Mucosa of descending colon (tissue), 3 donors: Measurements from ENCODE around the gene MYH9. TPM values are rescaled to one million over a fixed set of nuclear protein-coding genes. Genes with fewer than 3 reads are reported as not detected.

Experiments
- ATAC-seq: fragments of 200-7000 bp; cut with Tn5 transposase; one replicate; pipeline ENCODE4 v1.9.1; 2020; ENCODE audit warnings: mild to moderate bottlenecking, moderate library complexity
- DNase-seq, 3 donors: peaks; one replicate each; pipeline ENCODE4 v3.0.0-alpha.2; 2020
- H3K36me3 ChIP-seq: fragments of 200-600 bp; one replicate; pipeline ENCODE4 v1.8.0; 2021; ENCODE audit warnings: low read depth, mild to moderate bottlenecking
- H3K4me1 ChIP-seq: fragments of 200-600 bp; one replicate; pipeline ENCODE4 v1.8.0; 2021; ENCODE audit warnings: low read depth, mild to moderate bottlenecking
- H3K4me3 ChIP-seq: fragments of 200-600 bp; one replicate; pipeline ENCODE4 v1.8.0; 2021; ENCODE audit warnings: mild to moderate bottlenecking
- H3K9me3 ChIP-seq: fragments of 200-600 bp; one replicate; pipeline ENCODE4 v1.8.0; 2021; ENCODE audit warnings: mild to moderate bottlenecking
- intact Hi-C, 2 donors: fragments of 100-400 bp; cut with DNase I in 1 of 2; cut with micrococcal nuclease in 1 of 2; formaldehyde crosslinking; loops; one replicate each; pipeline versions ENCODE4 v1.11.0 to v1.11.1; 2022; cut with DNase I, micrococcal nuclease
- total RNA-seq, 3 donors: library from RNA; stranded (reverse); fragmentation: NEBNext Ultra II Directional in 2 of 3; extraction: Animal tissue kit (Norgen Biotek cat#: 25700) in 2 of 3; gene quantifications; one replicate each; pipeline versions ENCODE4 v1.2.1 to v1.2.4, GENCODE V29; 2021 to 2023
- TF ChIP-seq, protein P1 (sequence below): fragments of 200-600 bp; IDR thresholded peaks from one replicate; pipeline ENCODE4 v1.8.0; 2022; ENCODE audit warnings: antibody characterized with exemption, mild to moderate bottlenecking
- donor health status: DM: no; HTN: no; CAD: no; lungs with moderate emphysema.
- donor health status: DM: no; HTN: no; CAD: no.
- donor health status: DM: no; HTN: yes; CAD: no.

Gene MYH9
- total RNA-seq, 3 donors from 2014 or later, result 501 to 831 (median 599) TPM

DNA sequence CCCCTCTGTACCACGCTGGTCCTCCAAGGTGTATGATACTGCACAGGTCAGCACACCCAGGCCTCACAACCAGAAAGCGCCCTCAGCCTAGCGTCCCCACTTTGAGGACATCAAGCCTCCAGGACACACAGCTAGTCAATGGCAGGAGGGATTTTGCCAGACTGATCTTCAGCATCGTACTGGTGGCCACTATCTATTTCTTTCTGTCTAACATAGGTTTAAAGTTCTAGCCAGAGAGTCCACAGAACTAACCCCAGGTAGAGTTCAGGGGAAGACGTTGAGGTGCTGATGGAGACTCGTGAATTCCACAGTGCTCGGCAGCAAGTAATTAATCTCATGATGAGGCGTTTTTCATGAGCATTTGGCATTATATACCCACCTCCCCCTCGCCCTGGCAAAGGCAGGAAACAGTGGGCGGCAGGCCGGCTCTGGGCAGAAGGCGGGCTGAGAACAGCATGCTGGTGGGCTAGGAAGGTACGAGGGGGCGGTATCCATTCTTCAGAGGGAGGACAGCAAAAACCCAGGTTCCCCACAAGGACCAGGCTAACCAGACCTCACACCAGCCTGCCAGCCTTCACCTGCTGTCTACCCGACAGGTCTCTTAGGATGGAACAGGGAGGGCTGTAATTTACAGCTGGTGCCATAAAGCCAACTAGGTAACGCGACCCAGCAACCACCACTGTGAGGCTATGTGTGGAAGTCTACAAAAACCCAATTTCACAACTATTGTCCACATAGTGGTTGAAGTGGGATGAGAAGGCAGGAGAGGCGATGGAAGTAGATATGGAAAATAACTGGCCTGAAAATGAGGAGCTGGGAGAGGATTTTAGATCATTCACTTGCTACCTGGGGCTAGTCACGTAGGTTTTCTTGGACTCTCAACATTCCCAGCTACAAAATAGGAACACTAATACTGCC lies 18.5 kb downstream of the MYH9 start:
- DNase-seq, result no peak
- TF ChIP-seq, protein P1, sequence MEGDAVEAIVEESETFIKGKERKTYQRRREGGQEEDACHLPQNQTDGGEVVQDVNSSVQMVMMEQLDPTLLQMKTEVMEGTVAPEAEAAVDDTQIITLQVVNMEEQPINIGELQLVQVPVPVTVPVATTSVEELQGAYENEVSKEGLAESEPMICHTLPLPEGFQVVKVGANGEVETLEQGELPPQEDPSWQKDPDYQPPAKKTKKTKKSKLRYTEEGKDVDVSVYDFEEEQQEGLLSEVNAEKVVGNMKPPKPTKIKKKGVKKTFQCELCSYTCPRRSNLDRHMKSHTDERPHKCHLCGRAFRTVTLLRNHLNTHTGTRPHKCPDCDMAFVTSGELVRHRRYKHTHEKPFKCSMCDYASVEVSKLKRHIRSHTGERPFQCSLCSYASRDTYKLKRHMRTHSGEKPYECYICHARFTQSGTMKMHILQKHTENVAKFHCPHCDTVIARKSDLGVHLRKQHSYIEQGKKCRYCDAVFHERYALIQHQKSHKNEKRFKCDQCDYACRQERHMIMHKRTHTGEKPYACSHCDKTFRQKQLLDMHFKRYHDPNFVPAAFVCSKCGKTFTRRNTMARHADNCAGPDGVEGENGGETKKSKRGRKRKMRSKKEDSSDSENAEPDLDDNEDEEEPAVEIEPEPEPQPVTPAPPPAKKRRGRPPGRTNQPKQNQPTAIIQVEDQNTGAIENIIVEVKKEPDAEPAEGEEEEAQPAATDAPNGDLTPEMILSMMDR, result no peak
- Histone ChIP-seq H3K4me1 (peaks cover 98% of the 10 kb centered on the region), H3K9me3 (no peaks in the 10 kb centered on the region), H3K4me3 (no peak overlapping the region), H3K36me3 (no peaks in the 10 kb centered on the region)
- intact Hi-C loops, result no loop called here
- peak; percentile 20 for ATAC-seq

GRCh38 chr22:36368359-36368983 lies 19.3 kb downstream of the MYH9 start:
- Histone ChIP-seq H3K4me3 (no peak overlapping the region), H3K9me3 (no peaks in the 10 kb centered on the region), H3K4me1 (peaks cover 98% of the 10 kb centered on the region), H3K36me3 (no peaks in the 10 kb centered on the region)
- no peak for DNase-seq
- TF ChIP-seq, protein P1, result no peak
- peak; percentile 2 for ATAC-seq
- intact Hi-C loops, result no loop called here

GRCh38 chr22:36367479-36367878 lies 20.3 kb downstream of the MYH9 start:
- Histone ChIP-seq H3K4me1 (peaks cover 97% of the 10 kb centered on the region), H3K4me3 (no peak overlapping the region), H3K36me3 (no peaks in the 10 kb centered on the region), H3K9me3 (no peaks in the 10 kb centered on the region)
- DNase-seq, result no peak
- TF ChIP-seq, protein P1, result no peak
- ATAC-seq, result no peak
- intact Hi-C loops, result no loop called here

- Histone ChIP-seq H3K4me3 (no peak overlapping the region), H3K9me3 (no peaks in the 10 kb centered on the region), H3K4me1 (peaks cover 97% of the 10 kb centered on the region), H3K36me3 (no peaks in the 10 kb centered on the region)
- ATAC-seq (no peak), DNase-seq (no peak)
- TF ChIP-seq, protein P1, result no peak
- intact Hi-C loops, result no loop called here
Measured at GRCh38 chr22:36367066-36367465, 20.7 kb downstream of the MYH9 start.

GRCh38 chr22:36366291-36366708 lies 21.5 kb downstream of the MYH9 start:
- TF ChIP-seq, protein P1, result no peak
- intact Hi-C loops, result no loop called here
- DNase-seq (no peak), ATAC-seq (no peak)
- Histone ChIP-seq H3K4me3 (no peak overlapping the region), H3K4me1 (peaks cover 97% of the 10 kb centered on the region), H3K36me3 (no peaks in the 10 kb centered on the region), H3K9me3 (no peaks in the 10 kb centered on the region)
